Endothelial cell of umbilical vein (primary cell): ENCODE results near the gene OTX2. TPM values are rescaled to one million over a fixed set of nuclear protein-coding genes. Genes with fewer than 3 reads are reported as not detected.

Source experiments
- BruUV-seq: library from RNA; stranded (reverse); fragments of 400-500 nt; replicated peaks from 2 replicates; lab custom pipeline; 2021; lab: Mats Ljungman, UMichigan
- CTCF ChIA-PET: fragments of 300-600, 350-600 bp; sonication (Branson Sonifier 250); formaldehyde crosslinking; loops from one replicate; lab custom pipeline; 2021; ENCODE audit warnings: antibody characterized with exemption, inconsistent platforms; lab: Charles Lee
- POLR2A ChIA-PET: fragments of 300-600, 350-600 bp; sonication (Branson Sonifier 250); formaldehyde crosslinking; loops from one replicate; lab custom pipeline; 2021; ENCODE audit warnings: antibody characterized with exemption, inconsistent platforms; lab: Charles Lee
- DNase-seq: peaks from one replicate; pipeline ENCODE4 v3.0.0-alpha.2; 2011; ENCODE audit warnings: low read depth, low spot score
- FAIRE-seq: peaks from 2 replicates; lab custom pipeline; 2011; peaks lifted over from hg19 to GRCh38; lab: Jason Lieb, UNC
- H2AFZ ChIP-seq: 2 replicates; pipeline ENCODE4 v1.6.0; 2012; ENCODE audit warnings: low read depth, low read length, control low read depth, inconsistent platforms
- H3K27ac ChIP-seq: 2 replicates; pipeline ENCODE4 v1.5.1; 2011; ENCODE audit warnings: low read depth, mild to moderate bottlenecking, control low read depth, low read length, moderate library complexity; ENCODE audit not compliant: insufficient read depth
- H3K27me3 ChIP-seq, 2 experiments: 2 replicates each; pipeline versions ENCODE4 v1.6.0 to v1.6.1; 2011; ENCODE audit warnings: low read length in 2 of 2, mixed read lengths in 1 of 2; ENCODE audit not compliant: control insufficient read depth in 2 of 2, insufficient read depth in 2 of 2
- H3K36me3 ChIP-seq, 2 experiments: 2 replicates in 1 of 2; 3 replicates in 1 of 2; pipeline ENCODE4 v1.5.1; 2011; ENCODE audit warnings: low read length in 2 of 2, mild to moderate bottlenecking in 1 of 2, moderate library complexity in 1 of 2; ENCODE audit not compliant: control insufficient read depth in 2 of 2, insufficient read depth in 2 of 2; ENCODE audit errors: extremely low read depth in 1 of 2
- H3K4me1 ChIP-seq: 3 replicates; pipeline ENCODE4 v1.5.1; 2011; ENCODE audit warnings: mild to moderate bottlenecking, low read length; ENCODE audit not compliant: control insufficient read depth, insufficient read depth; ENCODE audit errors: extremely low read depth
- H3K4me2 ChIP-seq: 2 replicates; pipeline ENCODE4 v1.6.1; 2011; ENCODE audit warnings: low read length, control low read depth, mixed read lengths; ENCODE audit not compliant: insufficient read depth
- H3K4me3 ChIP-seq, 3 experiments: fragments of 200-600 bp in 1 of 3; sonication (generic), shearing (Covaris generic) in 1 of 3; replicated peaks in 1 of 3; 2 replicates each; pipeline ENCODE4 v1.5.1; 2011 to 2016; ENCODE audit warnings: control low read depth in 3 of 3, low read length in 3 of 3, mild to moderate bottlenecking in 2 of 3, inconsistent platforms in 1 of 3, low read depth in 1 of 3, moderate library complexity in 1 of 3; ENCODE audit not compliant: insufficient read depth in 1 of 3
- H3K79me2 ChIP-seq: 2 replicates; pipeline ENCODE4 v1.6.0; 2012; ENCODE audit warnings: low read length, inconsistent platforms; ENCODE audit not compliant: control insufficient read depth, insufficient read depth
- H3K9ac ChIP-seq: replicated peaks from 2 replicates; pipeline ENCODE3; 2011; ENCODE audit warnings: low read length, control low read depth; ENCODE audit not compliant: insufficient read depth; ENCODE audit errors: extremely low read depth
- H3K9me1 ChIP-seq: replicated peaks from 3 replicates; pipeline ENCODE4 v1.6.0; 2011; ENCODE audit warnings: mild to moderate bottlenecking, low read length; ENCODE audit not compliant: control insufficient read depth, insufficient read depth; ENCODE audit errors: extremely low read depth
- H3K9me3 ChIP-seq: replicated peaks from 2 replicates; pipeline ENCODE4 v1.5.1; 2012; ENCODE audit warnings: low read length, inconsistent platforms; ENCODE audit not compliant: control insufficient read depth, insufficient read depth
- H4K20me1 ChIP-seq: replicated peaks from 2 replicates; pipeline ENCODE3; 2011; ENCODE audit warnings: mild to moderate bottlenecking, low read length; ENCODE audit not compliant: control insufficient read depth, insufficient read depth; ENCODE audit errors: extremely low read depth
- EZH2 ChIP-seq: IDR thresholded peaks from 2 replicates; pipeline ENCODE4 v1.6.1; 2012; ENCODE audit warnings: borderline replicate concordance, low read depth, mild to moderate bottlenecking, moderate library complexity, low read length, inconsistent platforms; ENCODE audit not compliant: severe bottlenecking
- FOS ChIP-seq: IDR thresholded peaks from 2 replicates; pipeline ENCODE4 v1.6.1; 2011; ENCODE audit warnings: mild to moderate bottlenecking, low read length, moderate library complexity, borderline replicate concordance; ENCODE audit not compliant: insufficient read depth
- GATA2 ChIP-seq: IDR thresholded peaks from 2 replicates; pipeline ENCODE4 v1.7.0; 2011; ENCODE audit warnings: low read depth, mild to moderate bottlenecking, moderate library complexity, mixed read lengths, low read length; ENCODE audit not compliant: insufficient read length, insufficient read depth
- JUN ChIP-seq: IDR thresholded peaks from 2 replicates; pipeline ENCODE4 v1.6.1; 2011; ENCODE audit warnings: borderline replicate concordance, low read depth; ENCODE audit not compliant: insufficient read length, insufficient read depth
- MYC ChIP-seq: IDR thresholded peaks from one replicate; pipeline ENCODE4 v1.6.1; 2011; ENCODE audit warnings: mild to moderate bottlenecking, low read depth, low read length
- POLR2A ChIP-seq: IDR thresholded peaks from 2 replicates; pipeline ENCODE4 v1.6.1; 2012; ENCODE audit warnings: low read depth, mild to moderate bottlenecking, control low read depth, low read length
- POLR2AphosphoS5 ChIP-seq: IDR thresholded peaks from 2 replicates; pipeline ENCODE4 v1.6.1; 2012; ENCODE audit warnings: low read depth, mild to moderate bottlenecking, control low read depth, low read length, moderate library complexity; ENCODE audit not compliant: insufficient read depth
- dilution Hi-C: fragments of 300-500 bp; cut with MboI; formaldehyde crosslinking; loops from one replicate; pipeline ENCODE4 v1.15.0; 2019; ENCODE audit warnings: low sequenced_read_pairs; ENCODE audit not compliant: extremely low pct_ligation_motif_present
- intact Hi-C: fragments of 100-400 bp; cut with micrococcal nuclease; formaldehyde crosslinking; loops from one replicate; pipeline ENCODE4 v1.10.0; 2022
- polyA plus RNA-seq, 4 experiments: library from polyadenylated mRNA; depleted of rRNA in 3 of 4; stranded (reverse) in 3 of 4; unstranded in 1 of 4; fragments of >200 nt; gene quantifications; 2 replicates each; pipeline versions ENCODE4 v1.2.1 to v1.2.3, GENCODE V29; 2011 to 2012; ENCODE audit warnings: missing spikeins in 1 of 4
- total RNA-seq: library from RNA; stranded (reverse); gene quantifications from 2 replicates; pipeline ENCODE4 v1.2.3, GENCODE V29; 2021
- TF ChIP-seq, protein P1 (sequence below): IDR thresholded peaks from 2 replicates; pipeline ENCODE4 v1.6.1; 2011; ENCODE audit not compliant: insufficient read depth, insufficient read length
- TF ChIP-seq, protein P2 (sequence below), 2 donors: IDR thresholded peaks; 1 replicate in 1 of 2; 2 replicates in 1 of 2; pipeline ENCODE4 v1.5.1; 2011; ENCODE audit warnings: low read length in 2 of 2, mild to moderate bottlenecking in 2 of 2, moderate library complexity in 2 of 2, control low read depth in 1 of 2, inconsistent platforms in 1 of 2, low read depth in 1 of 2; ENCODE audit not compliant: insufficient read depth in 1 of 2; ENCODE audit errors: extremely low read depth in 1 of 2

OTX2 gene
- total and polyA plus RNA-seq, 2 donors (not counting 3 experiments of a cell fraction or from before 2014, with no cell fraction given) = not detected

DNA sequence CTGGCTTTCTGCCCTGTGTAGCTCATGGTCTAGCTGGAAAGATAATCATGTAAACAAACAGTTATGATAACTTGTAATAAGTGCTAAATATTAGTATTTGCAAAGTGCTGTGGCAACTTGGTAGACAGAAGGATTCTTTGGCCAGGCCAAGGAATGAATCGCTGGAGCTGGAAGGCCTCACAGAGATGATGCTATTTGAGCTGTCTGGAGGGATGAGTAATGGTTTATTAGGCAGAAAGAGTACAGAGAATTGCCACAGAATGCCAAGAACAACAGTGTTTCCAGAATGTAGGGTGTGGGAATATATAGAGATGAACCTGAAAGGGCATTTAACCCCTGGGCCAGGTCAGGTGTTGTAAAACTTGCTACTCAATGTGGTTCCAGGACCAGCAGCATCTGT is 27.6 kb downstream of the OTX2 start:
- BruUV-seq = no TSS peak

More for the DNA sequence above, 27.6 kb downstream of the OTX2 start:
- ChIA-PET CTCF (no interaction called here), POLR2A (no interaction called here)
- Histone ChIP-seq H3K36me3 (no peaks in the 10 kb centered on the region), H3K9me1 (no peaks in the 10 kb centered on the region), H3K4me2 (no peak overlapping the region), H4K20me1 (no peaks in the 10 kb centered on the region), H3K27me3 (no peaks in the 10 kb centered on the region), H2AFZ (no peak overlapping the region), H3K9me3 (no peaks in the 10 kb centered on the region), H3K27ac (no peak overlapping the region), H3K4me1 (no peaks in the 10 kb centered on the region), H3K9ac (no peak overlapping the region), H3K79me2 (no peaks in the 10 kb centered on the region), H3K4me3 (no peak overlapping the region)
- intact Hi-C loops = no loop called here
- DNase-seq = no peak
- FAIRE-seq = no peak
- dilution Hi-C loops = no loop called here
- no peak for TF ChIP-seq MYC
- TF ChIP-seq, protein P1, sequence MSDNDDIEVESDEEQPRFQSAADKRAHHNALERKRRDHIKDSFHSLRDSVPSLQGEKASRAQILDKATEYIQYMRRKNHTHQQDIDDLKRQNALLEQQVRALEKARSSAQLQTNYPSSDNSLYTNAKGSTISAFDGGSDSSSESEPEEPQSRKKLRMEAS = no peak
- TF ChIP-seq JUN = no peak
- no peak for TF ChIP-seq POLR2AphosphoS5
- TF ChIP-seq FOS = no peak
- TF ChIP-seq POLR2A = no peak
- TF ChIP-seq GATA2 = no peak
- TF ChIP-seq, protein P2, sequence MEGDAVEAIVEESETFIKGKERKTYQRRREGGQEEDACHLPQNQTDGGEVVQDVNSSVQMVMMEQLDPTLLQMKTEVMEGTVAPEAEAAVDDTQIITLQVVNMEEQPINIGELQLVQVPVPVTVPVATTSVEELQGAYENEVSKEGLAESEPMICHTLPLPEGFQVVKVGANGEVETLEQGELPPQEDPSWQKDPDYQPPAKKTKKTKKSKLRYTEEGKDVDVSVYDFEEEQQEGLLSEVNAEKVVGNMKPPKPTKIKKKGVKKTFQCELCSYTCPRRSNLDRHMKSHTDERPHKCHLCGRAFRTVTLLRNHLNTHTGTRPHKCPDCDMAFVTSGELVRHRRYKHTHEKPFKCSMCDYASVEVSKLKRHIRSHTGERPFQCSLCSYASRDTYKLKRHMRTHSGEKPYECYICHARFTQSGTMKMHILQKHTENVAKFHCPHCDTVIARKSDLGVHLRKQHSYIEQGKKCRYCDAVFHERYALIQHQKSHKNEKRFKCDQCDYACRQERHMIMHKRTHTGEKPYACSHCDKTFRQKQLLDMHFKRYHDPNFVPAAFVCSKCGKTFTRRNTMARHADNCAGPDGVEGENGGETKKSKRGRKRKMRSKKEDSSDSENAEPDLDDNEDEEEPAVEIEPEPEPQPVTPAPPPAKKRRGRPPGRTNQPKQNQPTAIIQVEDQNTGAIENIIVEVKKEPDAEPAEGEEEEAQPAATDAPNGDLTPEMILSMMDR (IDR thresholded peaks at IDR 0.05; ENCODE audit: extremely low read depth in 1 of 2, insufficient read depth in 1 of 2, low read depth in 1 of 2, low read length in 2 of 2) = no peak
- TF ChIP-seq EZH2 = no peak
